Kidney epithelial cell (primary cell): ENCODE results near the gene TFPT. TPM values are rescaled to one million over a fixed set of nuclear protein-coding genes. Genes with fewer than 3 reads are reported as not detected.
A peak's percentile ranks its signal among the peaks of the same experiment; 100 is the strongest.

ENCODE experiments used
- DNase-seq: peaks from one replicate; pipeline ENCODE4 v3.0.0-alpha.2; 2010; ENCODE audit warnings: low read depth
- H3K27me3 ChIP-seq: 2 replicates; pipeline ENCODE4 v1.6.0; 2011; ENCODE audit warnings: low read length; ENCODE audit not compliant: control insufficient read depth, insufficient read depth
- H3K36me3 ChIP-seq: 2 replicates; pipeline ENCODE4 v1.5.1; 2011; ENCODE audit warnings: low read length; ENCODE audit not compliant: control insufficient read depth, insufficient read depth
- H3K4me3 ChIP-seq: 2 replicates; pipeline ENCODE4 v1.5.1; 2011; ENCODE audit warnings: low read depth, mild to moderate bottlenecking, control low read depth, low read length
- CTCF ChIP-seq: IDR thresholded peaks from 2 replicates; pipeline ENCODE4 v1.5.1; 2011; ENCODE audit warnings: mild to moderate bottlenecking, moderate library complexity, low read length, control low read depth, inconsistent platforms; ENCODE audit not compliant: insufficient read depth, poor library complexity, severe bottlenecking
- total RNA-seq: library from RNA; depleted of rRNA; stranded (reverse); fragments of >200 nt; gene quantifications from 2 replicates; pipeline ENCODE4 v1.2.3, GENCODE V29; 2015

TFPT gene
- total RNA-seq, 1 donor from 2014 or later, result 31.0 TPM

- TF ChIP-seq CTCF, result no peak
- Histone ChIP-seq H3K36me3 (no peaks in the 10 kb centered on the region), H3K4me3 (peak overlapping the region; percentile 46), H3K27me3 (no peaks in the 10 kb centered on the region)
- no peak for DNase-seq
These were observed 20.8 kb upstream of the TFPT start for GRCh38 chr19:54136086-54136863.

- no peak for DNase-seq
- no peak for TF ChIP-seq CTCF
- H3K27me3 ChIP-seq, result no peaks in the 10 kb centered on the region
These were observed 18.6 kb upstream of the TFPT start for GRCh38 chr19:54133957-54134590.

GRCh38 chr19:54133312-54133956 is 18.0 kb upstream of the TFPT start:
- H3K36me3 ChIP-seq, result no peaks in the 10 kb centered on the region
- H3K27me3 ChIP-seq, result no peaks in the 10 kb centered on the region
- no peak for DNase-seq
- no peak for TF ChIP-seq CTCF
- H3K4me3 ChIP-seq, result no peak overlapping the region

More at GRCh38 chr19:54133957-54134590, 18.6 kb upstream of the TFPT start:
- Histone ChIP-seq H3K4me3 (no peak overlapping the region), H3K36me3 (no peaks in the 10 kb centered on the region)

GRCh38 chr19:54129617-54129996 is 14.2 kb upstream of the TFPT start:
- no peaks in the 10 kb centered on the region for H3K27me3 ChIP-seq
- no peak for TF ChIP-seq CTCF
- H3K36me3 ChIP-seq, result no peaks in the 10 kb centered on the region
- DNase-seq, result no peak
- H3K4me3 ChIP-seq, result no peak overlapping the region

- TF ChIP-seq CTCF, result no peak
- DNase-seq, result no peak
- Histone ChIP-seq H3K27me3 (no peaks in the 10 kb centered on the region), H3K36me3 (no peaks in the 10 kb centered on the region), H3K4me3 (no peak overlapping the region)
These were observed 13.5 kb upstream of the TFPT start for GRCh38 chr19:54128796-54129616.
